Neural crest cell (in vitro differentiated cells): ENCODE results near the gene CSNK1E. TPM values are rescaled to one million over a fixed set of nuclear protein-coding genes. Genes with fewer than 3 reads are reported as not detected.

Source experiments
- DNase-seq: peaks from one replicate; pipeline ENCODE4 v3.0.0; 2021; ENCODE audit warnings: low read depth, mixed read lengths, low spot score
- H3K27ac Mint-ChIP-seq: one replicate; pipeline ENCODE4 v1.8.0; 2021; ENCODE audit warnings: mild to moderate bottlenecking, mixed read lengths; ENCODE audit not compliant: unreplicated experiment
- H3K27me3 Mint-ChIP-seq: 2 replicates; pipeline ENCODE4 v1.8.0; 2021; ENCODE audit warnings: low read depth, mild to moderate bottlenecking, mixed read lengths
- H3K36me3 Mint-ChIP-seq: 2 replicates; pipeline ENCODE4 v1.8.0; 2021; ENCODE audit warnings: low read depth, mild to moderate bottlenecking, mixed read lengths
- H3K4me1 Mint-ChIP-seq: 2 replicates; pipeline ENCODE4 v1.8.0; 2021; ENCODE audit warnings: mixed read lengths
- H3K4me3 Mint-ChIP-seq: one replicate; pipeline ENCODE4 v1.8.0; 2021; ENCODE audit warnings: mild to moderate bottlenecking, mixed read lengths
- H3K9me3 Mint-ChIP-seq: 2 replicates; pipeline ENCODE4 v1.8.0; 2021; ENCODE audit warnings: mixed read lengths
- CTCF ChIP-seq: fragments of 200-600 bp; sonication (generic); conservative IDR thresholded peaks from 2 replicates; pipeline ENCODE4 v1.5.0; 2021; ENCODE audit warnings: antibody characterized with exemption, mild to moderate bottlenecking
- total RNA-seq: library from RNA; stranded (reverse); gene quantifications from 2 replicates; pipeline ENCODE4 v1.2.1, GENCODE V29; 2021

The CSNK1E gene
- total RNA-seq, 1 donor from 2014 or later, result 250 TPM

GRCh38 chr22:38260761-38261681 lies 56.2 kb downstream of the CSNK1E start:
- Mint-ChIP-seq H3K27ac (peak overlapping the region; percentile 55), H3K4me3 (peak overlapping the region; percentile 21), H3K27me3 (no peaks in the 10 kb centered on the region), H3K9me3 (no peaks in the 10 kb centered on the region), H3K36me3 (peaks cover 4% of the 10 kb centered on the region), H3K4me1 (peaks cover 41% of the 10 kb centered on the region)
- TF ChIP-seq CTCF, result no peak
- no peak for DNase-seq

- no peak overlapping the region for H3K27ac Mint-ChIP-seq
- DNase-seq, result no peak
- H3K36me3 Mint-ChIP-seq, result peaks cover 4% of the 10 kb centered on the region
- H3K9me3 Mint-ChIP-seq, result no peaks in the 10 kb centered on the region
- H3K4me3 Mint-ChIP-seq, result no peak overlapping the region
- TF ChIP-seq CTCF, result no peak
- H3K27me3 Mint-ChIP-seq, result no peaks in the 10 kb centered on the region
- peaks cover 45% of the 10 kb centered on the region for H3K4me1 Mint-ChIP-seq
Measured at GRCh38 chr22:38259370-38259769, 57.9 kb downstream of the CSNK1E start.

GRCh38 chr22:38258895-38259294 lies 58.3 kb downstream of the CSNK1E start:
- Mint-ChIP-seq H3K27ac (no peak overlapping the region), H3K36me3 (peaks cover 4% of the 10 kb centered on the region), H3K27me3 (no peaks in the 10 kb centered on the region), H3K4me1 (peaks cover 45% of the 10 kb centered on the region), H3K4me3 (no peak overlapping the region), H3K9me3 (no peaks in the 10 kb centered on the region)
- no peak for DNase-seq
- TF ChIP-seq CTCF, result no peak

GRCh38 chr22:38257650-38258250 lies 59.5 kb downstream of the CSNK1E start:
- peaks cover 41% of the 10 kb centered on the region for H3K4me1 Mint-ChIP-seq
- no peak for DNase-seq
- no peak overlapping the region for H3K4me3 Mint-ChIP-seq
- no peaks in the 10 kb centered on the region for H3K27me3 Mint-ChIP-seq
- H3K27ac Mint-ChIP-seq, result no peak overlapping the region
- no peaks in the 10 kb centered on the region for H3K9me3 Mint-ChIP-seq
- no peaks in the 10 kb centered on the region for H3K36me3 Mint-ChIP-seq
- TF ChIP-seq CTCF, result no peak

GRCh38 chr22:38257181-38257580 lies 60.1 kb downstream of the CSNK1E start:
- H3K4me3 Mint-ChIP-seq, result no peak overlapping the region
- H3K27me3 Mint-ChIP-seq, result no peaks in the 10 kb centered on the region
- H3K4me1 Mint-ChIP-seq, result peaks cover 37% of the 10 kb centered on the region
- H3K36me3 Mint-ChIP-seq, result no peaks in the 10 kb centered on the region
- TF ChIP-seq CTCF, result no peak
- no peaks in the 10 kb centered on the region for H3K9me3 Mint-ChIP-seq
- H3K27ac Mint-ChIP-seq, result no peak overlapping the region
- DNase-seq, result no peak
